Right lobe of liver (tissue), 4 donors: ENCODE measurements around the gene SLC25A15.

Experiments
- POLR2A ChIP-seq: fragments of 450-650 bp; IDR thresholded peaks from one replicate; pipeline ENCODE4 v1.6.1; 2017; ENCODE audit warnings: antibody characterized with exemption, mild to moderate bottlenecking
- TF ChIP-seq, protein P1 (sequence below), 4 donors: fragments of 200-600 bp in 3 of 4; fragments of 450-650 bp in 1 of 4; IDR thresholded peaks; one replicate each; pipeline versions ENCODE4 v1.5.1 to v1.8.0; 2016 to 2022; ENCODE audit warnings: antibody characterized with exemption in 4 of 4, mild to moderate bottlenecking in 2 of 4
- donor health status: DM: no; HTN: no; CAD: no.
- donor health status: DM: no; HTN: no; CAD: no.
- donor health status: DM: no; HTN: yes; CAD: no.

DNA sequence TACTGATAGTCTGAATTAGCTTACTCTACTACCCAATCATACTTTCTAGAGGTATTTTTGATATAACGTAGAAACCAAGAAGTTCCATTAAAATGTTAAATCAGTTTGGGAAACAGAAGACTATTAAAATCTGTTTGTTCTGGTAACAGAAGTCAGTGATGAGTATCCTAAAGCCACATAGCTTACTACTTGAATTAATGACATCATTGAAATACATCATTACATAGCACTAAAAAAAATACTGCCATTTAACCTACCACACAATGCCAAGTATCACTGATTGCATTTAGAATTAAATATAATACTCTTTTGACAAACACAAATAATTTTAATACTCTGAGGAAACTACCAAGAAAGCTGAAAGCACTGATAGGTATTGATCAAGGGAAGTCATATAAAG, 23.8 kb upstream of the SLC25A15 start:
- TF ChIP-seq, protein P1, sequence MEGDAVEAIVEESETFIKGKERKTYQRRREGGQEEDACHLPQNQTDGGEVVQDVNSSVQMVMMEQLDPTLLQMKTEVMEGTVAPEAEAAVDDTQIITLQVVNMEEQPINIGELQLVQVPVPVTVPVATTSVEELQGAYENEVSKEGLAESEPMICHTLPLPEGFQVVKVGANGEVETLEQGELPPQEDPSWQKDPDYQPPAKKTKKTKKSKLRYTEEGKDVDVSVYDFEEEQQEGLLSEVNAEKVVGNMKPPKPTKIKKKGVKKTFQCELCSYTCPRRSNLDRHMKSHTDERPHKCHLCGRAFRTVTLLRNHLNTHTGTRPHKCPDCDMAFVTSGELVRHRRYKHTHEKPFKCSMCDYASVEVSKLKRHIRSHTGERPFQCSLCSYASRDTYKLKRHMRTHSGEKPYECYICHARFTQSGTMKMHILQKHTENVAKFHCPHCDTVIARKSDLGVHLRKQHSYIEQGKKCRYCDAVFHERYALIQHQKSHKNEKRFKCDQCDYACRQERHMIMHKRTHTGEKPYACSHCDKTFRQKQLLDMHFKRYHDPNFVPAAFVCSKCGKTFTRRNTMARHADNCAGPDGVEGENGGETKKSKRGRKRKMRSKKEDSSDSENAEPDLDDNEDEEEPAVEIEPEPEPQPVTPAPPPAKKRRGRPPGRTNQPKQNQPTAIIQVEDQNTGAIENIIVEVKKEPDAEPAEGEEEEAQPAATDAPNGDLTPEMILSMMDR (IDR thresholded peaks at IDR 0.05): no peak
- no peak for TF ChIP-seq POLR2A
